Esophagus muscularis mucosa (tissue), 4 donors: ENCODE data around the gene FREM1. TPM values are rescaled to one million over a fixed set of nuclear protein-coding genes. Genes with fewer than 3 reads are reported as not detected.

ENCODE experiments used
- DNase-seq: peaks from one replicate; pipeline ENCODE4 v3.0.0-alpha.2; 2017; ENCODE audit errors: extremely low spot score
- H3K27ac ChIP-seq, 4 donors: fragments of 200-600 bp; sonication (generic); replicated peaks in 1 of 4; 1 replicate in 3 of 4; 2 replicates in 1 of 4; pipeline ENCODE4 v1.5.1; 2016 to 2019; ENCODE audit warnings: mild to moderate bottlenecking in 1 of 4
- H3K27me3 ChIP-seq, 4 donors: fragments of 200-600 bp; sonication (generic); one replicate each; pipeline versions ENCODE4 v1.5.1 to v1.6.0; 2016 to 2019
- H3K36me3 ChIP-seq, 4 donors: fragments of 200-600 bp; sonication (generic); one replicate each; pipeline ENCODE4 v1.5.1; 2016 to 2019
- H3K4me1 ChIP-seq, 4 donors: fragments of 200-600 bp; sonication (generic); one replicate each; pipeline ENCODE4 v1.5.1; 2016 to 2019
- H3K4me3 ChIP-seq, 4 donors: fragments of 200-600 bp; sonication (generic); 1 replicate in 2 of 4; 2 replicates in 2 of 4; pipeline ENCODE4 v1.5.1; 2016 to 2019; ENCODE audit warnings: mild to moderate bottlenecking in 4 of 4, moderate library complexity in 1 of 4
- H3K9me3 ChIP-seq, 4 donors: fragments of 200-600 bp; sonication (generic); 1 replicate in 3 of 4; 2 replicates in 1 of 4; pipeline ENCODE4 v1.5.1; 2016 to 2019
- CTCF ChIP-seq, 3 experiments: fragments of 200-600 bp in 2 of 3; fragments of 450-650 bp in 1 of 3; sonication (generic) in 2 of 3; IDR thresholded peaks; one replicate each; pipeline ENCODE4 v1.5.1; 2017 to 2019; ENCODE audit warnings: antibody characterized with exemption in 3 of 3, mild to moderate bottlenecking in 2 of 3, moderate library complexity in 1 of 3
- EP300 ChIP-seq: sonication (generic); formaldehyde crosslinking; IDR thresholded peaks from one replicate; pipeline ENCODE4 v1.6.1; 2017; ENCODE audit warnings: antibody characterized with exemption
- POLR2A ChIP-seq: fragments of 450-650 bp; IDR thresholded peaks from one replicate; pipeline ENCODE4 v1.6.1; 2017; ENCODE audit warnings: antibody characterized with exemption, moderate library complexity, mild to moderate bottlenecking, low read depth
- POLR2AphosphoS5 ChIP-seq, 2 donors: sonication (generic); formaldehyde crosslinking; IDR thresholded peaks; one replicate each; pipeline ENCODE4 v1.6.1; 2017; ENCODE audit warnings: antibody characterized with exemption in 2 of 2
- WGBS: methylation state at CpG from one replicate; pipeline ENCODE4 v1.1.5; 2018; 5-methylcytosine and 5-hydroxymethylcytosine counted together
- intact Hi-C: fragments of 100-400 bp; cut with DNase I; formaldehyde crosslinking; loops from one replicate; pipeline ENCODE4 v1.15.1; 2023
- total RNA-seq, 4 donors: library from RNA; depleted of rRNA; stranded (reverse); fragments of >200 nt; gene quantifications; one replicate each; pipeline versions ENCODE4 v1.1.0 to v1.2.1, GENCODE V29; 2016

The FREM1 gene
- total RNA-seq, 4 donors from 2014 or later = 0.58 to 3.5 (median 1.9) TPM

- no peaks in the 10 kb centered on the region for H3K27me3 ChIP-seq
- 56% methylated on average over 2 of the region's 2 CpGs for WGBS
- no peaks in the 10 kb centered on the region for H3K36me3 ChIP-seq
- intact Hi-C loops = no loop called here
- no peak for DNase-seq
- H3K4me1 ChIP-seq = no peaks in the 10 kb centered on the region
- no peak overlapping the region for H3K4me3 ChIP-seq
- TF ChIP-seq EP300 = no peak
- TF ChIP-seq POLR2AphosphoS5 (IDR thresholded peaks at IDR 0.05) = no peak
- TF ChIP-seq CTCF (IDR thresholded peaks at IDR 0.05) = no peak
- no peak for TF ChIP-seq POLR2A
- H3K27ac ChIP-seq = no peak overlapping the region
- no peaks in the 10 kb centered on the region for H3K9me3 ChIP-seq
Measured at GRCh38 chr9:14730461-14730898, 179.7 kb downstream of the FREM1 start.

GRCh38 chr9:14723301-14723700 is 186.9 kb downstream of the FREM1 start:
- intact Hi-C loops = no loop called here
- Histone ChIP-seq H3K9me3 (no peaks in the 10 kb centered on the region), H3K27me3 (peaks cover 0 to 12% (median 0%) of the 10 kb centered on the region in 4 donors), H3K4me1 (no peaks in the 10 kb centered on the region), H3K27ac (no peak overlapping the region), H3K4me3 (no peak overlapping the region), H3K36me3 (no peaks in the 10 kb centered on the region)
- TF ChIP-seq POLR2AphosphoS5 (IDR thresholded peaks at IDR 0.05) = no peak
- TF ChIP-seq POLR2A = no peak
- TF ChIP-seq CTCF (IDR thresholded peaks at IDR 0.05) = no peak
- TF ChIP-seq EP300 = no peak
- no peak for DNase-seq
- 49% methylated on average over 4 of the region's 4 CpGs for WGBS

- Histone ChIP-seq H3K4me1 (no peaks in the 10 kb centered on the region), H3K36me3 (no peaks in the 10 kb centered on the region), H3K9me3 (no peaks in the 10 kb centered on the region), H3K27ac (no peak within 1 kb of the TSS), H3K27me3 (peaks cover 0 to 12% (median 0%) of the 10 kb centered on the region in 4 donors), H3K4me3 (no peak within 1 kb of the TSS)
- WGBS = 36% methylated on average over 7 of the region's 7 CpGs
- TF ChIP-seq EP300 (no peak), CTCF (IDR thresholded peaks at IDR 0.05) (no peak), POLR2AphosphoS5 (IDR thresholded peaks at IDR 0.05) (no peak), POLR2A (no peak)
- no peak for DNase-seq
- intact Hi-C loops = no loop called here
Measured at GRCh38 chr9:14722391-14723035, 187.7 kb downstream of the FREM1 start, which contains the start of gene CER1. CER1 (minus strand) TSS chr9:14722733; CDS start chr9:14722672, 61 bp downstream.

- 67% methylated on average over 8 of the region's 8 CpGs for WGBS
Measured at GRCh38 chr9:14719231-14719923, 190.9 kb downstream of the FREM1 start.

More at GRCh38 chr9:14719231-14719923, 190.9 kb downstream of the FREM1 start:
- intact Hi-C loops = no loop called here
- no peak for DNase-seq
- H3K27ac ChIP-seq = no peak overlapping the region
- no peak for TF ChIP-seq EP300
- TF ChIP-seq CTCF (IDR thresholded peaks at IDR 0.05) = no peak
- TF ChIP-seq POLR2AphosphoS5 (IDR thresholded peaks at IDR 0.05) = no peak
- no peak for TF ChIP-seq POLR2A
- peaks cover 0 to 9% (median 0%) of the 10 kb centered on the region in 4 donors for H3K27me3 ChIP-seq
- no peak overlapping the region for H3K4me3 ChIP-seq
- no peaks in the 10 kb centered on the region for H3K9me3 ChIP-seq
- no peaks in the 10 kb centered on the region for H3K36me3 ChIP-seq
- no peaks in the 10 kb centered on the region for H3K4me1 ChIP-seq
